Right atrium auricular region (tissue), 2 donors: Measurements from ENCODE around the gene SYCP3. TPM values are rescaled to one million over a fixed set of nuclear protein-coding genes. Genes with fewer than 3 reads are reported as not detected.

Experiments
- DNase-seq: peaks from one replicate; pipeline ENCODE4 v3.0.0-alpha.2; 2019; ENCODE audit warnings: low spot score
- H3K27ac ChIP-seq, 2 donors: fragments of 200-600 bp; sonication (generic); 1 replicate in 1 of 2; 2 replicates in 1 of 2; pipeline ENCODE4 v1.5.1; 2016 to 2019
- H3K27me3 ChIP-seq, 2 donors: fragments of 200-600 bp; sonication (generic); one replicate each; pipeline versions ENCODE4 v1.5.1 to v1.6.0; 2017 to 2019
- H3K36me3 ChIP-seq: fragments of 200-600 bp; sonication (generic); one replicate; pipeline ENCODE4 v1.5.1; 2016
- H3K4me1 ChIP-seq, 2 donors: fragments of 200-600 bp; sonication (generic); one replicate each; pipeline versions ENCODE4 v1.5.1 to v1.6.0; 2017 to 2019
- H3K4me3 ChIP-seq, 2 donors: fragments of 200-600 bp; sonication (generic); 1 replicate in 1 of 2; 2 replicates in 1 of 2; pipeline ENCODE4 v1.5.1; 2017 to 2019; ENCODE audit warnings: mild to moderate bottlenecking in 1 of 2, moderate library complexity in 1 of 2
- H3K9me3 ChIP-seq, 2 donors: fragments of 200-600 bp; sonication (generic); one replicate each; pipeline ENCODE4 v1.5.1; 2019
- total RNA-seq, 2 donors: library from RNA; depleted of rRNA; stranded (reverse); fragments of >200 nt; gene quantifications; one replicate each; pipeline ENCODE4 v1.1.0, GENCODE V29; 2016
- TF ChIP-seq, protein P1 (sequence below), 2 donors: fragments of 200-600 bp; sonication (generic); IDR thresholded peaks; one replicate each; pipeline ENCODE4 v1.5.1; 2019; ENCODE audit warnings: antibody characterized with exemption in 2 of 2

Gene SYCP3
- total RNA-seq, 2 donors from 2014 or later = not detected

DNA sequence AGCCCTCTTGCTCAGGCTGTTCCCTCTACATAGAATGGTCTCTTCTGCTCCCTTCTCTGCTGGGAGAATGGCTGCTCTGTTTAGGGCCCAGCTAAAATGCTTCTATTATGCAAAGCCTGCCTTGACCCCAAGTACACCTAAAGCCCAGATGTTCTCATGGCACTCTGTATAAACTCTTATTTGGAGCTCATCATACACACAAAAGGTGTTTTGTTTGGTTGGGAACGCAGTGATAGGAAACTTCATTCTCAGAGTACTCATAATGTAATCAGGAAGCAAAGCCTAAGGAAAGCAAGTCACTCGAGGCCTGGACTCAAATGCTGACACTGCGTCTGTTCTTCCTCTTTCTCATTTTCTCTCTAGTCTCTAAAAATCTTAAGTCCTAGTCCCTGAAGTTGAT lies 38.2 kb upstream of the SYCP3 start:
- H3K4me1 ChIP-seq = peaks cover 0 to 9% of the 10 kb centered on the region in 2 donors
- H3K27ac ChIP-seq = peak overlapping the region; percentile 22 to 25
- H3K36me3 ChIP-seq = no peaks in the 10 kb centered on the region
- H3K4me3 ChIP-seq = no peak overlapping the region
- no peak for DNase-seq
- no peaks in the 10 kb centered on the region for H3K27me3 ChIP-seq
- H3K9me3 ChIP-seq = no peaks in the 10 kb centered on the region
- TF ChIP-seq, protein P1, sequence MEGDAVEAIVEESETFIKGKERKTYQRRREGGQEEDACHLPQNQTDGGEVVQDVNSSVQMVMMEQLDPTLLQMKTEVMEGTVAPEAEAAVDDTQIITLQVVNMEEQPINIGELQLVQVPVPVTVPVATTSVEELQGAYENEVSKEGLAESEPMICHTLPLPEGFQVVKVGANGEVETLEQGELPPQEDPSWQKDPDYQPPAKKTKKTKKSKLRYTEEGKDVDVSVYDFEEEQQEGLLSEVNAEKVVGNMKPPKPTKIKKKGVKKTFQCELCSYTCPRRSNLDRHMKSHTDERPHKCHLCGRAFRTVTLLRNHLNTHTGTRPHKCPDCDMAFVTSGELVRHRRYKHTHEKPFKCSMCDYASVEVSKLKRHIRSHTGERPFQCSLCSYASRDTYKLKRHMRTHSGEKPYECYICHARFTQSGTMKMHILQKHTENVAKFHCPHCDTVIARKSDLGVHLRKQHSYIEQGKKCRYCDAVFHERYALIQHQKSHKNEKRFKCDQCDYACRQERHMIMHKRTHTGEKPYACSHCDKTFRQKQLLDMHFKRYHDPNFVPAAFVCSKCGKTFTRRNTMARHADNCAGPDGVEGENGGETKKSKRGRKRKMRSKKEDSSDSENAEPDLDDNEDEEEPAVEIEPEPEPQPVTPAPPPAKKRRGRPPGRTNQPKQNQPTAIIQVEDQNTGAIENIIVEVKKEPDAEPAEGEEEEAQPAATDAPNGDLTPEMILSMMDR (IDR thresholded peaks at IDR 0.05) = no peak

DNA sequence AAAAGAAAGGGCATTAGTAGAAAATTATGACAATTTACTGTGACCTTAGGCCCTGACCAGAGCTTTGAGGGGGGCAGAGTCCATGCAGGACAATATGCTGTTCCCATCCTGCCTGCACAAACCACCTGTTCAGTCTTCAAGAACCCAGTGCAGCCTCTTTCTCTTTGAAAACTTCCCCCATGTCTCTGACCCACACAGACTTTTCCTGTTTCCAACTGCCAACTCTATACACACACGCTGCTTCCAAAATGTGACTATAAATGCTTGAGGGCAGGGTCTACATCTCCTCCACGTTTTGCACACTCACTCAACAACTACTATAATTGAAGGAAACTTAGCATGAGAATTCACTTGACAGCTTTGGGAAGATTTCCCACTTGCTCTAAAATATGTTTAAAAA lies 36.6 kb upstream of the SYCP3 start:
- Histone ChIP-seq H3K4me3 (no peak overlapping the region), H3K4me1 (peaks cover 0 to 9% of the 10 kb centered on the region in 2 donors), H3K27me3 (no peaks in the 10 kb centered on the region), H3K9me3 (no peaks in the 10 kb centered on the region), H3K27ac (no peak overlapping the region), H3K36me3 (no peaks in the 10 kb centered on the region)
- no peak for DNase-seq
- TF ChIP-seq, protein P1 (IDR thresholded peaks at IDR 0.05) = no peak

DNA sequence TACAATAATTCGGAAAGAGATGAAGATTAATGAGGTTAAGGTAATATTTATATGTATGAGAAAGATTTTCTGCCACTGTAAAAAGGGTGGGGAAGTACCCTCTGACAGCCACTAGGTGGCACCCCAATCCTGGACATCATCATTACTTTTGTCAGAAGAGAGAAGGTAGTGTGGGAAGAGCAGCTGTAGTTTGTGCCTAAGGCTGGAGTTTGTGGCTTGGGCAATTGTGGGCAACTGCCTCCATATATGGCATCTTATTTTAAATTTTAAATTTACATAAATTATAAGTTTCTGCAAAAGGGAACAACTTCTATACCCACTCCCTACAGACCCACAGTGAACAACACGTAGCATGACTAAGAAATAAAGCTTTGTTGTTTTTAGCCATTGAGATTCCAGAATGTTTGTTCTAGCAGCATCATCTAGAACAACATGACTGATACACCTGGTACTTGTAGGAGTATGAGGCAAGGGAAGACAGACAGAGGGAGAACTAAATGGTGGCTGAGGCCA lies 34.4 kb upstream of the SYCP3 start:
- Histone ChIP-seq H3K27me3 (no peaks in the 10 kb centered on the region), H3K9me3 (no peaks in the 10 kb centered on the region), H3K4me1 (peaks cover 0 to 9% of the 10 kb centered on the region in 2 donors), H3K4me3 (no peak overlapping the region), H3K36me3 (peaks cover 11% of the 10 kb centered on the region), H3K27ac (no peak overlapping the region)
- peak; percentile 72 for DNase-seq
- TF ChIP-seq, protein P1 (IDR thresholded peaks at IDR 0.05) = peak; percentile 74 to 95

DNA sequence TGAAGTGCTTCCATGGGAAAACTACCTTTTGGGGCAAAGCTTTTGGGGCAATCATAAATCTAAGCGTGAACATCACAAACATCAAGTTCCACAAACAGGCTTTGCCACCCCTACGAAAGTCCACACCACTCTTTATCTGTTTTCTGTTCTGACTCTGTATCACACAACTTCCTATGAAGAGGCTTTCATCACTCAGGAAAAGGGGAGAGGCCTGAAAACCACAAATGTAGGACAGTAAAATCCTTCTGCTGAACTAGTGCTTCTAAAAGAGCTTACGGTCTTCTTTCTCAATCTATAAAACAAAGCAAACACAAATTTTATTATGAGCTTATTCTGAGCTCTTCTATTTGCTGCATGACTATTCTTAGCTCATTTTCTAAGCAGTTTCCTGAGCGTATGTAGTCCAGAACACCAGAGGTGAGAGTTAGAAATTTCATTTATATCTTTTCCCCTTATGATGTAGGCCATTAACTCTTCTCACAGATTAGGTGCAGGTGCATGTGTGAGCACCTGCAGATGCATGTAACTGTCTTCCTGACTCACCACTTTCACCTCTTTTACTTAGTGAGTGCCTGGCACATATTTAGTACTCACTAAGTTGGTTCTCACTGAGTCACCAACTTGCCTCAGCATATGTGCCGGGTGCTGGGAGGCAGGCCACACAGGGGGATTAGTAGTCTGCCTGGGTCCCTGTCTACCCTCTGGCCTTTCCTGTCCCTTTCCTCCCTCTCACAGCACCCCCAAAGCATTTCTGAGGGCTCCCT lies 32.9 kb upstream of the SYCP3 start:
- TF ChIP-seq, protein P1 (IDR thresholded peaks at IDR 0.05) = no peak
- Histone ChIP-seq H3K27ac (no peak overlapping the region), H3K4me3 (no peak overlapping the region), H3K27me3 (no peaks in the 10 kb centered on the region), H3K9me3 (no peaks in the 10 kb centered on the region), H3K36me3 (peaks cover 11% of the 10 kb centered on the region), H3K4me1 (no peaks in the 10 kb centered on the region)
- no peak for DNase-seq

DNA sequence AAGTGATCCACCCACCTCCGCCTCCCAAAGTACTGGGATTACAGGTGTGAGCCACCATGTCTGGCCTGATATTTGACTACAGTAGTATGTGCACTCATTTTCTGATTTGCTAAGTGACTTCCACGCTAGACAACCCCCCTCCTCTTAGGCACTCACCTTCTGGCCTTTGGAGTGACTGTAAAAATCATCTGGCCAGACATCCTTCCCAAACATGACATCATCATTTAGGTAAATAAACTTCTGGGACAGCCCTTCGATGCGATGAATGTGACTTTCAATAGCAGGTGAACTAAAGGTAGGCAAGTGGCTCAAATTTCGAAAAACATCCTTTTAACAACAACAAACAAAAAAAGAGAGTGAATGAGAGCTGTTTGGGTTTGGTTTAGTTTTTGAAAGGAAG lies 30.6 kb upstream of the SYCP3 start:
- Histone ChIP-seq H3K9me3 (no peaks in the 10 kb centered on the region), H3K4me1 (no peaks in the 10 kb centered on the region), H3K36me3 (peaks cover 11% of the 10 kb centered on the region), H3K27me3 (no peaks in the 10 kb centered on the region), H3K4me3 (no peak overlapping the region), H3K27ac (no peak overlapping the region)
- no peak for DNase-seq
- TF ChIP-seq, protein P1 (IDR thresholded peaks at IDR 0.05) = no peak
